Activated CD4-positive, alpha-beta T cell treated with anti-CD3 and anti-CD28 coated beads, Interleukin-2, amount 10 ng/mL, durations not matched to agents 7 days and 5 days (primary cell): ENCODE results near the gene GPN3. TPM values are rescaled to one million over a fixed set of nuclear protein-coding genes. Genes with fewer than 3 reads are reported as not detected.
A peak's percentile ranks its signal among the peaks of the same experiment; 100 is the strongest.
"Not testable (repeated sequence)": the region's sequence is repeated elsewhere in the genome, so short reads cannot be mapped to it uniquely, and the experiment has no call there.

Source experiments
- CTCF ChIA-PET: fragments of 350-600 bp; sonication (Branson Sonifier 250); formaldehyde crosslinking; loops from one replicate; lab custom pipeline; 2021; ENCODE audit warnings: antibody characterized with exemption; lab: Charles Lee
- POLR2A ChIA-PET: fragments of 350-600 bp; sonication (Branson Sonifier 250); formaldehyde crosslinking; loops from one replicate; lab custom pipeline; 2021; ENCODE audit warnings: antibody characterized with exemption; lab: Charles Lee
- DNase-seq: peaks from one replicate; pipeline ENCODE4 v3.0.0-alpha.2; 2020
- H3K27ac Mint-ChIP-seq: one replicate; pipeline ENCODE4 v1.8.0; 2021; ENCODE audit warnings: mild to moderate bottlenecking, moderate library complexity, mixed read lengths
- H3K27me3 Mint-ChIP-seq: one replicate; pipeline ENCODE4 v1.8.0; 2021; ENCODE audit warnings: mixed read lengths
- H3K36me3 Mint-ChIP-seq: one replicate; pipeline ENCODE4 v1.8.0; 2021; ENCODE audit warnings: low read depth, mixed read lengths
- H3K4me1 Mint-ChIP-seq: one replicate; pipeline ENCODE4 v1.8.0; 2021; ENCODE audit warnings: mixed read lengths
- H3K4me3 Mint-ChIP-seq: one replicate; pipeline ENCODE4 v1.8.0; 2021; ENCODE audit warnings: mild to moderate bottlenecking, moderate library complexity, mixed read lengths
- H3K9me3 Mint-ChIP-seq: one replicate; pipeline ENCODE4 v1.8.0; 2021; ENCODE audit warnings: mixed read lengths
- total RNA-seq, 2 experiments: library from RNA; stranded (reverse); gene quantifications; one replicate each; pipeline ENCODE4 v1.2.3, GENCODE V29; 2021

The GPN3 gene
- total RNA-seq, 2 experiments from 2014 or later, result 19.0 to 21.2 TPM

DNA sequence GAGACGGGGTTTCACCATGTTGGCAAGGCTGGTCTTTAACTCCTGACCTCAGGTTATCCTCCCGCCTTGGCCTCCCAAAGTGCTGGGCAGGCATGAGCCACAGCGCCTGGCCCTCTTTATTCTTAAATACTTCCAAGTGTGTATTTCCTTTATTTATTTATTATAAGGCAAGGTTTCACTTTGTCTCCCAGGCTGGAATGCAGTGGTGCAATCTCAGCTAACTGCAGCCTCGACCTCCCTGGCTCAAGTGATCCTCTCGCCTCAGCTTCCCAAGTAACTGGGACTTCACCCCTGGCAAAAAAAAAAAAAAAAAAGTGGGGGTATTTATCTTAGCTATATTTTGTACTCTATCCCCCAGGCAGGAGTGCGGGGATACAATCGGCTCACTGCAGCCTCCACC lies 7.4 kb upstream of the GPN3 start:
- CTCF ChIA-PET, result interaction anchor here (0.7 to 1.2 kb wide), 2 partner anchors 23 to 25 kb away, joined by 3 read pairs; partner anchors contain the start of gene ARPC3
- H3K4me3 Mint-ChIP-seq, result no peak overlapping the region
- no peaks in the 10 kb centered on the region for H3K27me3 Mint-ChIP-seq
- H3K4me1 Mint-ChIP-seq, result peaks cover 15% of the 10 kb centered on the region
- no peaks in the 10 kb centered on the region for H3K9me3 Mint-ChIP-seq
- peaks cover 5% of the 10 kb centered on the region for H3K36me3 Mint-ChIP-seq
- H3K27ac Mint-ChIP-seq, result no peak overlapping the region
- POLR2A ChIA-PET, result interaction anchor here (0.6 kb wide), 1 partner anchor 34 kb away, joined by 3 read pairs; no protein-coding TSS in a partner anchor
- no peak for DNase-seq

GRCh38 chr12:110467847-110468213 lies 227 bp downstream of the GPN3 start:
- CTCF ChIA-PET, result interaction anchor here (0.9 to 7.4 kb wide), 16 partner anchors 9 to 218 kb away, joined by 3 to 69 read pairs (median 6); partner anchors contain the start of genes ARPC3, RAD9B, TCTN1 and VPS29
- Mint-ChIP-seq H3K9me3 (no peaks in the 10 kb centered on the region), H3K27me3 (no peaks in the 10 kb centered on the region), H3K4me1 (peaks cover 43% of the 10 kb centered on the region), H3K27ac (peak overlapping the region; percentile 97), H3K4me3 (peak overlapping the region; percentile 98), H3K36me3 (peaks cover 10% of the 10 kb centered on the region)
- POLR2A ChIA-PET, result interaction anchor here (1.5 kb wide), 1 partner anchor 18 kb away, joined by 7 read pairs; the partner anchor contains the start of gene ARPC3
- no peak for DNase-seq

DNA sequence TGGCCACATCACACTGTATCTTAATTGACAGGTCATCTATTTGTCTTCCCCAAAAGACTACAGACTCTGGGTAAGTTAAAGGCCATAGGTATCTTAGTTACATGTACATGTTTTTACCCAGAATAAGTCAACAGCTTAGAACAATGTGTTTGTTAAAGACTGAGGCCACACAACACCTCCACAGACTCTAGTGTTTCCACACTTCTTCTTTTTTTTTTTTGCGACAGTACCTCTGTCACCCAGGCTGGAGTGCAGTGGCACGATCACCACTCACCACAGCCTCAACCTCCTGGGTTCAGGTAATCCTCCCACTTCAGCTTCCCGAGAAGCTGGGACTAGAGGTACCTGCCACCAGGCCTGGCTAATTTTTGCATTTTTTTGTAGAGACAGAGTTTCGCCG lies 1.3 kb downstream of the GPN3 start:
- Mint-ChIP-seq H3K9me3 (no peaks in the 10 kb centered on the region), H3K4me1 (peaks cover 44% of the 10 kb centered on the region), H3K36me3 (peaks cover 10% of the 10 kb centered on the region), H3K27me3 (no peaks in the 10 kb centered on the region), H3K4me3 (peak overlapping the region; percentile 25), H3K27ac (peak overlapping the region; percentile 21)
- POLR2A ChIA-PET, result no interaction called here
- CTCF ChIA-PET, result interaction anchor here (0.5 to 7.4 kb wide), 7 partner anchors 14 to 851 kb away, joined by 3 to 69 read pairs (median 4); partner anchors contain the start of genes ARPC3 and TCTN1
- DNase-seq, result no peak

DNA sequence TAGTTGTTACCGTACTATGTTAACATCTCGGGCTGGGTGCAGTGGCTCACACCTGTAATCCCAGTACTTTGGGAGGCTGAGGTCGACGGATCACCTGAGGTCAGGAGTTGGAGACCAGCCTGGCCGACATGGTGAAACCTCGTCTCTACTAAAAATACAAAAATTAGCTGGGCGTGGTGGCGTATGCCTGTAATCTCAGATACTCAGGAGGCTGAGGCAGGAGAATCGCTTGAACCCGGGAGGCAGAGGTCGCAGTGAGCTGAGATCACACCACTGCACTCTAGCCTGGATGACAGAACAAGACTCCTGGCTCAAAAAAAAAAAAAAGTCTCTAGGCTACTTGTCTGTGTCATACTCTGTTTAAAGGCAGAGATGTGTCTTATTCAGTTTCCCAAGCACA lies 2.3 kb downstream of the GPN3 start:
- H3K27ac Mint-ChIP-seq, H3K4me3 Mint-ChIP-seq, H3K27me3 Mint-ChIP-seq, H3K9me3 Mint-ChIP-seq, DNase-seq: not testable (repeated sequence)
- POLR2A ChIA-PET, result interaction anchor here (0.6 kb wide), 1 partner anchor 1383 kb away, joined by 3 read pairs; no protein-coding TSS in a partner anchor
- H3K4me1 Mint-ChIP-seq, result peaks cover 38% of the 10 kb centered on the region
- H3K36me3 Mint-ChIP-seq, result peaks cover 13% of the 10 kb centered on the region
- CTCF ChIA-PET, result interaction anchor here (1.3 to 7.4 kb wide), 5 partner anchors 13 to 149 kb away, joined by 3 to 69 read pairs (median 6); partner anchors contain the start of genes ARPC3 and TCTN1

- Mint-ChIP-seq H3K4me3 (no peak overlapping the region), H3K36me3 (peaks cover 15% of the 10 kb centered on the region), H3K27me3 (no peaks in the 10 kb centered on the region), H3K4me1 (peaks cover 31% of the 10 kb centered on the region), H3K27ac (no peak overlapping the region), H3K9me3 (no peaks in the 10 kb centered on the region)
- ChIA-PET CTCF (interaction anchor here (0.7 to 4.7 kb wide), 4 partner anchors 12 to 216 kb away, joined by 3 to 33 read pairs (median 6); partner anchors contain the start of gene ARPC3), POLR2A (no interaction called here)
- no peak for DNase-seq
Observed at GRCh38 chr12:110465024-110465423, 3.0 kb downstream of the GPN3 start.

- Mint-ChIP-seq H3K36me3 (peaks cover 23% of the 10 kb centered on the region), H3K4me1 (peaks cover 11% of the 10 kb centered on the region)
- DNase-seq, H3K27me3 Mint-ChIP-seq, H3K4me3 Mint-ChIP-seq, H3K27ac Mint-ChIP-seq, POLR2A ChIA-PET, H3K9me3 Mint-ChIP-seq: not testable (repeated sequence)
- CTCF ChIA-PET, result interaction anchor here (1.5 to 4.7 kb wide), 4 partner anchors 11 to 140 kb away, joined by 3 to 33 read pairs (median 4); partner anchors contain the start of gene ARPC3
Observed at GRCh38 chr12:110461189-110461588, 6.9 kb downstream of the GPN3 start.

GRCh38 chr12:110458756-110459155 lies 9.3 kb downstream of the GPN3 start:
- DNase-seq, result no peak
- Mint-ChIP-seq H3K9me3 (no peaks in the 10 kb centered on the region), H3K4me1 (peaks cover 7% of the 10 kb centered on the region), H3K27me3 (no peaks in the 10 kb centered on the region), H3K36me3 (peaks cover 29% of the 10 kb centered on the region), H3K27ac (no peak overlapping the region), H3K4me3 (no peak overlapping the region)
- ChIA-PET POLR2A (interaction anchor here (0.6 kb wide), 1 partner anchor 9 kb away, joined by 3 read pairs; the partner anchor contains the start of gene ARPC3), CTCF (interaction anchor here (0.5 to 1.6 kb wide), 3 partner anchors 8 to 28 kb away, joined by 3 to 8 read pairs (median 7); partner anchors contain the start of genes ARPC3, FAM216A and GPN3)

DNA sequence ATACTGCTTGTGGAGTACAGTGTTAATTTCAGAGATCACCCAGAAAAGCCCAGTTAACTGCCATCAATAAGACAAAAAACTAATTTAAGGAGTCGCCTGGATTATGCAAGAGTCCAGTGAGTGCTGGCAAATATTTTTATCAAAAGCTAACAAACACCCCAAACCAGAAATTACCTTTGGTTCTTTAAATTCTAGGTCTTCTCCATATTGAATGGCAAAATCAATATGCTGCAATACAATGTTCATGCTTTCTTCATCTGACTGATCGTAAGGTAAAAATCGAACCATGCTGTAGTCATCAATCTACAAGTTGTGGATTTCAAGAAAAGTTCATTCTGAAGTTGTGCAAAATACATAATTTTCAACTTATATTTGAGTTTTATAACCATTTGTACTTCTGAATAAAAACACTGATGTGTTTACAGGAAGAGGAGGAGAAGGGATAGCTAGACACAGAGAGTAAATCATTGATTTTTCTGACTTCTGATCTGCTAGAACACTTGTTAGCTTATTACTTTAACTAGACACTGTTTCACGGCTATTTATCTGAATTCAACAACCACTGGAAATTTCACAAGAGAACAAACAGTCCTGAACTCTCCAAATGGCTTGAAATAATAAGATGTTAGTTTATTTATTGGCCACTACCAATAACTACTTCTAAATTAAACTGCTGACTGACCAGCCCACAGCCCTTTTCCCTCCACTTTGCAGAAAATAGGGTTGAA lies 14.3 kb downstream of the GPN3 start:
- H3K4me1 Mint-ChIP-seq, result peaks cover 27% of the 10 kb centered on the region
- no peaks in the 10 kb centered on the region for H3K9me3 Mint-ChIP-seq
- H3K4me3 Mint-ChIP-seq, result no peak overlapping the region
- H3K27me3 Mint-ChIP-seq, result no peaks in the 10 kb centered on the region
- CTCF ChIA-PET, result interaction anchor here (0.7 to 2.7 kb wide), 6 partner anchors 10 to 148 kb away, joined by 3 to 10 read pairs (median 5); partner anchors contain the start of genes FAM216A, GPN3 and RAD9B
- POLR2A ChIA-PET, result no interaction called here
- H3K27ac Mint-ChIP-seq, result no peak overlapping the region
- no peak for DNase-seq
- peaks cover 33% of the 10 kb centered on the region for H3K36me3 Mint-ChIP-seq

DNA sequence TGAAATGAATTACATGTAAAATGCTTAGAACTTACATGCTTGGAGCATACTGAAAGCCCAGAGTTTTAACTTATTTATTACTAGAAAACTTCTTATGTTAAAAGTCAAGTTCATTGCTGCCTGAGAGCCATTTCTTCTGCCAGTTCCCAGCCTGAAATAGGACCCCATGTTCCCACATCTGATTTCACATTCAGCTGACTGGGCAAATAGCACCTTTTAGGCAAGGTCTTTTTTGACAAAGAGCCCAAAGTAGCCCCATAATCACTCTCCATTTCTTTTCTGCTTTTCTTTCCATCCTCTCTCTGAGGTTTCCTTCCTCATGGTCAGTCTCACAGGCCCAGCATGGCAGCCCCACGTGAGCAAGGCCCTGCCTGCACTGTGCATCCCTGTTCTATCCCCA lies 16.8 kb downstream of the GPN3 start:
- Mint-ChIP-seq H3K4me3 (peak overlapping the region; percentile 62), H3K27me3 (no peaks in the 10 kb centered on the region), H3K4me1 (peaks cover 44% of the 10 kb centered on the region), H3K27ac (peak overlapping the region; percentile 100), H3K36me3 (peaks cover 39% of the 10 kb centered on the region), H3K9me3 (no peaks in the 10 kb centered on the region)
- POLR2A ChIA-PET, result no interaction called here
- CTCF ChIA-PET, result interaction anchor here (0.6 to 5.0 kb wide), 12 partner anchors 10 to 228 kb away, joined by 3 to 69 read pairs (median 9); partner anchors contain the start of genes FAM216A and GPN3
- DNase-seq, result no peak

DNA sequence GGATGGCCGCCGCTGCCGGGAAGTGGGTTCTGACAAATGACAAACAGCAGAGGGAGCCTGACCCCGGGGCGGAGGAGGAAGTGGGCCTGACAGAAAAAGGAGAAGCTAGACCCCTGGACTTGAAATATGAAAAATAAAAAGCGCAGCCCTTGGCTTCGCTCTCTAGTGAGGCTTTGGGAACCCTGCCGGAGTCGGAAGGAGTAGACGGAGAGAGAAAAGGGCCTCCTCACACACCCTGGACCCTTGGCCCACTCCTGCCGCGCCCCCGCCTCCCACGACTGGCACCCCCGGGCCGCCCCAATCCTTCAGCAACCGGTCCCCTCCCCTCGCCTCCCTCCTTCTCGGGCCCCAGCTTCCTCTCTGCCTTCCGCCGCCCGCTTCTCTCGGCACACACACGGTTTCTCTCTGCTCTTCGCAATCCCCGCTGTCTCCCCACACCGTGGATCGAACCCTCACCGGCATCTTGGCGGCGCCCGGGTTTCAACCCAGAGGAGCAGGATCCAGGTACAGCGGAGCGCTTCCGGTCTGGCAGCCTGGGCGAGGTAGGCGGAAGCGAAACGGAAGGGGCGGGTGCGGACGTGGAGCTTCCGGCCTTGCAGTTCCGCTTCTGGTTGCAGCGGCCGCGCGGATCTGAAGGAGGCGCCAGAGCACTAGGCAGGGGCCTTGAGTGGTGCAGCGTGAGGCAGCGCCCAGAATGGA lies 18.1 kb downstream of the GPN3 start, which contains the start of gene ARPC3:
Gene ARPC3 (minus strand): TSS at position 539 of the 699 bp plus-strand sequence. CDS start 77 bp downstream, at position 462.
- Mint-ChIP-seq H3K9me3 (no peaks in the 10 kb centered on the region), H3K4me3 (peak within 1 kb of the TSS; percentile 100), H3K27ac (peak within 1 kb of the TSS; percentile 100), H3K27me3 (no peaks in the 10 kb centered on the region), H3K4me1 (peaks cover 49% of the 10 kb centered on the region), H3K36me3 (peaks cover 36% of the 10 kb centered on the region)
- ChIA-PET CTCF (interaction anchor here (0.6 to 5.0 kb wide), 63 partner anchors 9 to 605 kb away, joined by 3 to 69 read pairs (median 4); partner anchors contain the start of genes FAM216A, GPN3, HVCN1 and RAD9B), POLR2A (interaction anchor here (0.6 to 1.0 kb wide), 5 partner anchors 9 to 148 kb away, joined by 3 to 7 read pairs (median 3); partner anchors contain the start of genes FAM216A, GPN3, RAD9B and VPS29)
- peak; percentile 97 for DNase-seq

DNA sequence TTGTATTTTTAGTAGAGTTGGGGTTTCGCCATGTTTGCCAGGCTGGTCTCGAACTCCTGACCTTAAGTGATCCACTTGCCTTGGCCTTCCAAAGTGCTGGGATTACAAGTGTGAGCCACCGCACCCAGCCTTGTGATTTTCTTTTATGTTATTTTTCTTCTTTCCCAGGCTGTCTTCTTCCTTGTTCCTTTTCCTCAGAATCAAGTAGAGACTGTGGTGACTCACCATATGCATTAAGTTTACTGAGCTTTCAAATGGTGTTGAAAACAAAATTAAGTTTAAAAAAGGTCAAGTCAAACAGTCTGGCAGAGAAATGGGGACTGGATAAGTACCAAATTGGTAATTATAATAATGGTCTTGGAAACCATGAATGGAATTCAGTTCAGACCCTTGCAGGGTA lies 23.6 kb downstream of the GPN3 start:
- no peak overlapping the region for H3K4me3 Mint-ChIP-seq
- no peaks in the 10 kb centered on the region for H3K27me3 Mint-ChIP-seq
- ChIA-PET POLR2A (no interaction called here), CTCF (interaction anchor here (1.4 to 3.5 kb wide), 2 partner anchors 13 kb away, joined by 5 to 11 read pairs; no protein-coding TSS in a partner anchor)
- H3K4me1 Mint-ChIP-seq, result peaks cover 36% of the 10 kb centered on the region
- H3K9me3 Mint-ChIP-seq, result no peaks in the 10 kb centered on the region
- H3K36me3 Mint-ChIP-seq, result peaks cover 49% of the 10 kb centered on the region
- DNase-seq, result no peak
- H3K27ac Mint-ChIP-seq, result peak overlapping the region; percentile 2

DNA sequence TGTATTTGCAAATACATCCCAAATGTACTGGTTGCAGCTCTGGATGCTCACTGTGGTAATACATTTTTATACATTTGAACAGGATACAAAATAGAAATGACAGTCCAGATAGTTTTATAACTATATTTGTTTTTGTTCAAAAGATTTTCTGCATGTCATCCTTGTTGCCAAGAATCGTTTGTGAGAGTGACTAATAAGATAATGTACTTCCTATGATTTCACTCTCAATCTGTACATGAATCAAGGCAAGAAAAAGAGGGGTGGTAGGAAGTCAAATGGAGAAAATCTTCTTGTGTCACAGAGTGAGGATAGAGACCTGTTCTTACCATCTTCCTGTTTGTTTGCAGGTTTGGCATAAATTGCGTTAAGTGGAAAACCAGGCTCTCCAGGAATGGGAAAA lies 31.8 kb downstream of the GPN3 start:
- POLR2A ChIA-PET, result no interaction called here

More for the DNA sequence above, 31.8 kb downstream of the GPN3 start:
- Mint-ChIP-seq H3K4me3 (no peak overlapping the region), H3K36me3 (peaks cover 43% of the 10 kb centered on the region), H3K9me3 (no peaks in the 10 kb centered on the region), H3K27me3 (no peaks in the 10 kb centered on the region), H3K4me1 (peaks cover 10% of the 10 kb centered on the region), H3K27ac (no peak overlapping the region)
- CTCF ChIA-PET, result no interaction called here
- DNase-seq, result no peak
